NCI-H1417 (cell line): ENCODE data around the gene GID8.

Experiments
- DNase-seq, 3 experiments: peaks; one replicate each; lab custom pipeline; 2025; lab: John Stamatoyannopoulos, UW

Gene GID8

GRCh38 chr20:62958388-62959100 lies 20.6 kb downstream of the GID8 start:
- DNase-seq: no peak

- no peak for DNase-seq
These were observed 21.4 kb downstream of the GID8 start for GRCh38 chr20:62959101-62959971.

- no peak for DNase-seq
These were observed 22.1 kb downstream of the GID8 start for GRCh38 chr20:62959998-62960436.

- DNase-seq: peak in 1 of 3 experiments; percentile 24
These were observed 22.7 kb downstream of the GID8 start for GRCh38 chr20:62960446-62961309.

GRCh38 chr20:62961310-62961783 lies 23.4 kb downstream of the GID8 start:
- no peak for DNase-seq

DNA sequence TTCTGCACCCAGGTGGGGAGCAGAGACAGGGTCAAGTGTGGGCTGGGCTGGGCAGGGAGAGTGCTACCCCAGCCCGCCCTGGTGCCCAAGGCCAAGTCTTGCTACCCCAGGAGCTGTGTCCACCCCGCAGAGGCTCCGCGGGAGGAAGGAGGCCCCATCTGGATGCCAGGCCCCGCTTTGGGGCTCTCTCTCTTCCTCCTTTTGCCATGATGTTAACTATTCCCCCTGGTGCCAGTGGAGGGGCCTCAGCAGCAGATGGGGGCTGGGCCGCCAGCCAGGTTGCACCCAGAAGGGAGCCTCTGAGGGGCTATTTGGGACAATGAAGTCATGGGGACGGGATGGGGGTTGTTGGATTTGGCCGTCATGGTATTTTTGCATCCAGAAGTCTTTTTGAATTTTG lies 23.9 kb downstream of the GID8 start:
- no peak for DNase-seq

GRCh38 chr20:62962221-62962879 lies 24.4 kb downstream of the GID8 start:
- DNase-seq: no peak

- DNase-seq: no peak
These were observed 25.1 kb downstream of the GID8 start for GRCh38 chr20:62962891-62963613.

- DNase-seq: no peak
These were observed 25.9 kb downstream of the GID8 start for GRCh38 chr20:62963614-62964397.

DNA sequence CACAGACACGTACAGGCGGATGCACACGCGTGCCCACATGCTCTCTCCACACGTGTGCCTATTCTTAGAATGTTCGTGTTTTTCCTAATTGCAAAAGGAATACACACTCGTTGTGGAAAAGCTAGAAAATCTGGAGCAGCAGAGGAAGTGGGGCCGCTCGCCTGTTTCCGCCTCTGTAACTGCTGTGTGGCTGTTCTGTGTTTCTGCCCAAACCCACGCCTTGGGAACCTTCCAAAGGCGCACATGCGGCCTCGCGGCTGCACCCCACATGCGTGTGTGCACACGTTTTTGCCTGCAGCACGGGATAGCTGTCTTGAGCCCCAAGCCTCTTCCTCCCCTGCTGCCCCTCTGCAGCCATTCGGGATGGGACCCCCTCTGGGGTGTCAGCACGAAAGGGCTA lies 26.8 kb downstream of the GID8 start:
- no peak for DNase-seq

GRCh38 chr20:62965363-62965771 lies 27.4 kb downstream of the GID8 start:
- no peak for DNase-seq

DNA sequence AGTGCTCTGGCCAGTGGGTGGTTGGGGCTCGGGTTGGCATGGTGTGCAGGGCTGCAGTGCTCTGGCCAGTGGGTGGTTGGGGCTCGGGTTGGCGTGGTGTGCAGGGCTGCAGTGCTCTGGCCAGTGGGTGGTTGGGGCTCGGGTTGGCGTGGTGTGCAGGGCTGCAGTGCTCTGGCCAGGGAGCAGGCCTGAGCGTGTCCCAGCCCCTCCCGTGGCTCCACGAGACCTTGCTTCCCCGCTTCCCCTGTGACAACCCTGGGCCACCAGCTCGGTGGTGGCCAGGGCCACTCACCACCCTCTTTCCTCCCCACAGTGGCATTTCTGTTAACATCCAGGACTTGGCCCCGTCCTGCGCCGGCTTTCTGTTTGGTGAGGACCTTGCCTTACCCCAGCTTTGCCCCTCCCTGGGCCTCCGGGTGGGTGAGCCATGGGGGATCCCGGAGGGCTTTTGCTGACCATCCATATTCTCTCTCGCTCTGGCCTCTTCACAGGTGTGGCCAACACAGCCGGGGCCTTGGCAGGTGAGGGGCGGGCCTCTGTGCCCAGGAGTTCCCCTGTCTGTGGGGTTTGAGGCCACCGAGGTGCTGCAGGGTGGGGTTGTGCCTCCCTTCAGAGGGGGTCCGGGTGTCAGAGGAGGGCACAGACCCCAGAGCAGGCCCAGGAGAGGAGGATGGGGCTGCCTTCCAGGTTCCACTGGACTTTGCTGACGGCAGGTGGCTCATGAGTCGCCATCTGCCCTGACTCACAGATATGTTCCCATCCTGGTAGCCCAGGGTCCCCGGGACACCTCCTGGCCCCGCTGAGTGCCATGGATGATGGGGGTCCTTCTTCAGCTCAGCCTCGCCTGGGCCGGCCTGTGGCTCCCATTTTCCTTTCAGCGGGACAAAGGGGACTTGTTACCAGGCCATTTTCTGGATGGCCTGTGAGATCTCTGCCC lies 28.5 kb downstream of the GID8 start:
- DNase-seq: no peak

DNA sequence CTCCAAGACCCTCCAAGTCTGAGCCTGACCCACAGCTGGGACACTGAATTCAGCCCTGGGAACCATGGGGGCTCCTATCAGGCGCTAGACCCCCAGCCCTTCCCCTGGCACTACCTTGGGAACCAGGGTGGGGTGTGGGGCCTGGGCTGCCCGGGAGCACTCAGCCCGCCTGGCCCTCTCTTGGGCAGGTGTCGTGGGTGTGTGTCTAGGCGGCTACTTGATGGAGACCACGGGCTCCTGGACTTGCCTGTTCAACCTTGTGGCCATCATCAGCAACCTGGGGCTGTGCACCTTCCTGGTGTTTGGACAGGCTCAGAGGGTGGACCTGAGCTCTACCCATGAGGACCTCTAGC lies 29.2 kb downstream of the GID8 start:
- DNase-seq: no peak

- no peak for DNase-seq
These were observed 29.8 kb downstream of the GID8 start for GRCh38 chr20:62967628-62968351.

DNA sequence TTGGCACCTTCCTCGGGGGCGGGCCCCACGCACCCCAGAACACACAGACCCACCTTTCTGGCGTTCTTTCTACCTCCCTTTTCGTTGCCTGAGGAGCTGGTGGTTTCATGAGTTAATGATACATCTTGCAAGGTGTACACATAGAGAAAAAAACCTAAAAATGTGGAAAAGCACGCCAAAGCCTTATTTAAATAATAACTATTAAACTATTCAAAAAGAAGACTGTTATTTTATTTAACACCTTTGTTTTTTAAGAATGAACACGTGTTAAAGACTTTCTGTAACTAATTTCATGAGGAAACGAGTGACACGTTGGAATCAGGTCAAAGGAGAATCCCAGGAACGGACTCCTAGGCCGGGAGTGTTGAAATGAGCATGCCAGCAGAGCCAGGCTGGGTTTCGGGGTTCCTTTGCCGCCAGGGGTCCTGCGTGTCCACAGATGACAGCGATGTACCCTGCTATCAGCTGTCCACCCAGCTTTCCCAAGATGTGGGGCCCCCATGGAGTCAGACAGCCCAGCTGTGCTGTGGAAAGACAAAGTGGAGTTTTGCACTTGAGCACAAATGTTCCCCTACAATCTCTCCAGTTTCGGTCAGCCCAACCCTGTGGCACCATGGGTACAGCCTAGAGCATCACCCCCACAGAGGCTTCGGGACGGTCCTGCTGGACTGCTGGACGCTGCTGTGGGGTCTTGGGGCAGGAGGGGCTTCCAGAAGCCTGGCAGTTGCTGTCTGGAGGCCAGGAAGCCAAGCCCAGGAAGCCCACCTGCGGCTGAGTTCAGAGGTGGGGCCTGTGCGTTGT lies 30.6 kb downstream of the GID8 start:
- no peak for DNase-seq

GRCh38 chr20:62969179-62969760 lies 31.3 kb downstream of the GID8 start:
- DNase-seq: no peak

DNA sequence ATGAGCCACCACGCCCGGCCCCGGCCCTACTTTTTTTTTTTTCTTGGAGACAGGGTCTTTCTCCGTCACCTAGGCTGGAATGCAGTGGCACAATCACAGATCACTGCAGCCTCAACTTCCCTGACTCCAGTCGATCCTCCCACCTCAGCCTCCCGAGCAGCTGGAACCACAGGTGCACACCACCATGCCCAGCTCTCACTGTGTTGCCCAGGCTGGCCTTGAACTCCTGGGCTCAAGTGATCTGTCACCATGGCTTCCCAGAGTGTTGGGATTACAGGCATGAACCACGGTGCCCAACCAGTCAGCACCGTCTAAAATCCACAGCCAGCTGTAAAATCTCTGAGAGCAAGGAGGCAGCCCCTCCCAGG lies 32.0 kb downstream of the GID8 start:
- DNase-seq: no peak
